Measurements from ENCODE around the gene PTMA.

The PTMA gene

DNA sequence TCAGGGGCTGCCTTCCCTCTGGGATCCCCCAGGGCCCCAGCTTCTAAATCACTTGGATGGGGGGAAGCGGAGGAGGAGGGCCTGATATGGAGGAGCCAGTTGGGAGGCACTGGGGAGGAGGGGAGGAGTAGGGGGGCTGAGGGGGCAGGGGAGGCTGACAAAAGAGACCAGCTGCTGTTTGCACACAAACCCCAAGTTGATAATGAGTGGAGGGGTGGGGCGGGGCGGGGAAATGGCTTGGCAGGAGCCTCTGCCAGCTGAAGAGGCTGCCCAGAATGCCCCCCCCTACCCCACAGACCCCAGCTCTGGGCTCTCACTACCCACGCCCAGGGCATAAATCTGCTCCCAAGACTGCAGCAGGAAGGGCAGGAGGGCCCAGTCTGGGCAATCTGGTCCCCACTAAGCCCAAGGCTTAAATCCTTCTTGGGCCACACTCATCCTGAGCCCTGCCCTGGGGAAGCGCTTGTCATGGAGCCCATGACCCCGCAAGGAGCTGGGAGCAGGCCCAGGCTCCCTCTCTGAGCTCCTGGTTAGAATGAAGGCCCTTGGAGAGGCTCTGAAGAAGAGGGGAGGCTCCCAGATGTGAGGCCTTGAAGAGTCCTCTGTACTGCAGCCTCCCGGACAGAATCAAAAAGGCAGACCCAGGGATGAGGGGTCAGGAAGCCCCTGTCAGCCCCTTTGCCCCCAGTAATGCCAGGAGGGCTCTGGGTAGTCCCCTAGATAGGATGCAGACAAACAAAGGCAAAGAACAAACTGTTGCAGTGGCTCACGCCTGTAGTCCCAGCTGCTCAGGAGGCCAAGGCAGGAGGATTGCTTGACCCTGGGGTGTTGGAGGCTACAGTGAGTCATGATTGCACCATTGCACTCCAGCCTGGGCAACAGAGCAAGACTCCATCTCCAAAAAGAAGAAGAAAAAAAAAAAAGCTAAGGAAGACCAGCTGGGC lies 24.8 kb upstream of the PTMA start:
- Histone ChIP-seq H3K4me3 (no peak overlapping the region), H3K27me3 (ENCODE audit: low read depth) (no peaks in the 10 kb centered on the region), H3K9me3 (no peaks in the 10 kb centered on the region), H3K4me1 (peaks cover 13% of the 10 kb centered on the region), H3K36me3 (replicated peaks) (no peaks in the 10 kb centered on the region)
- in situ Hi-C loops (cut with MboI; ENCODE audit: low sequenced_read_pairs), result no loop called here
- DNase-seq (ENCODE audit: low spot score in 2 of 2), result no peak

DNA sequence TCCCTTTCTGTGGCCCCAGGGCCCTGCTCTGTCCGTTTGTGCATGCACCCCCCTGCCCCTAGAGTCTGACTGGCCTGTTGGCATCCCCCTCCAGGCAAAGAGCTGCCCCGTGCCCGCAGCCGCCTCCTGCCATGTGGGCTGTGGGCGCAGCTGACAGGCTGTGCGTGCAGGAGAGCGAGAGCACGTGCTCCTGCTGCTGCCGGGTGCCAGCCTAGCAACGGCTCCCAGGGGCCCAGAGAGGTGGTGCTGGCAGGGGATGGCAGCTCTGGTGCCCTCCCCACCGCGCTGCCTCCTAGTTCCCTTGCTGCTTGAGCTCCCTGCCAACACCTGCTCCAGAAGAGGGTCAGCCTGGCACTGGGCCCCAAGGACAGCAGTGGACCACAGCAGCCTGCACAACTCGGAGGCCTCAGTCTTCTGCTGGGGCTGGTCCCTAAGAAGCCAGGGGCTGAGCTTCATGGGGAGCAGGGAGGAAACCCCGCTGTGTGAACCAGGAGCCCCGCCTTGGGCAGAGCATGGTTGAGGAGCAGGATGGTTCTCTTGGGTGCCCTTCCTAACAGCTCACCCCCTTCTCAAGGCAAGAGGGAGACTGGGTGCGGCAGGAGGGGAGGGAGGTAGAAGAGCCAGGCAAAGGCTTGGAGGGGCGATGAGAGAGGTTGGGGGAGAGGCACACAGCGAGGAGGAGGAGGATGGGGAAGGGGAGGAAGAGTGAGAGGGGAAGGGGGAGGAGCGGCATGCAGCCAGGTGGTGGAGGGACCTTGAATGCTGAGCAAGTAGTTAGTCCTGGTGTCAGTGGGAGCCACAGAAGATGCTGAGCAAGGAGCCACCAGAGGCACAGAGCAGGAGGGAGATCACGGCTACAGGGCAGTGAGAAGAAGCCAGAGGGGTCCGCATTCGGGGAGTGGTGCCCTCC lies 23.8 kb upstream of the PTMA start:
- H3K9me3 ChIP-seq, result no peaks in the 10 kb centered on the region
- no peak overlapping the region for H3K4me3 ChIP-seq
- peaks cover 13% of the 10 kb centered on the region for H3K4me1 ChIP-seq
- in situ Hi-C loops (cut with MboI; ENCODE audit: low sequenced_read_pairs), result no loop called here
- no peak for DNase-seq (ENCODE audit: low spot score in 2 of 2)
- no peaks in the 10 kb centered on the region for H3K27me3 ChIP-seq (ENCODE audit: low read depth)
- H3K36me3 ChIP-seq (replicated peaks), result no peaks in the 10 kb centered on the region

DNA sequence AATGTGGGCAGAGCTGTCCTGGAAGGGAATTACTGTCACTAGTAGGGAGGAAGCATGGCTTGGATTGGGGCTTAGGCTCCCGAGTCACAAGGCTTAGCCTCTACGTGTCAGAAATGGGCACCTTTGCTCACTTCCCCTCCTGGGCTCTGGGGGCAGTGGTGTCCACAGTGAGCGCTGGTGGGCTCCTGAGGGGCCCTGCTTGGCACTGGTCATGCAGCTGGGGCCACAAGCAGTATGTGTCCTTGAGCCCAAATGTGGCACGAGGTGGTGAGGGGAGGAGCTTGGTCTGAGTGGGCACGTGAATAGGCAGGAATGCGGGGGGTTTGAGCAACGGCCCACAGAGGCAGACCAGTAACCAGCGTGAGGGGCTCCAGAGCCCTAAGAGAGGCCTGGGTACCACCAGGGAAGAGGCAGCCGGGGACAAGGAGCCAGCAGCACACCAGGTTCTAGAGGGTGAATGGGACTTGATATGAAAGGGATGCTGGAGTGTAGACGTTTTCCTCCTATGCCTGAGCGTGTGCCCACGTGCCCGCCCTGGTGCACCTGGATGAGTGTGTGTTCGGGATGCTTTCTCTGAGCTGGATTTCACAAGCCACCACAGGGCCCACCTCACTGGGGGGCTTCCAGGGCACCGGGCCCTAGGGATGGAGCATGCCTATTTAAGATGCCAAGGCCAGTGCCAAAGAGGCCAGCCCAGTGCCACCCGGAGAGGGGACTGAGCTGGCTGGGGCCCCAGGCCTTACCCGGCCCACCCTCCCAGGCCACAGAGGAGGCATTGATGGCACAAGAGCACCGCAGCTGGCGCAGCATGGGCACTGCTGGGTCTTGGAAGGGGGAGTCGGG lies 22.8 kb upstream of the PTMA start:
- Histone ChIP-seq H3K9me3 (no peaks in the 10 kb centered on the region), H3K36me3 (replicated peaks) (no peaks in the 10 kb centered on the region), H3K27me3 (ENCODE audit: low read depth) (no peaks in the 10 kb centered on the region), H3K4me3 (peak overlapping the region; percentile 19), H3K4me1 (peaks cover 13% of the 10 kb centered on the region)
- in situ Hi-C loops (cut with MboI; ENCODE audit: low sequenced_read_pairs), result no loop called here
- DNase-seq (ENCODE audit: low spot score in 2 of 2), result peak in 1 of 2 experiments; percentile 66

DNA sequence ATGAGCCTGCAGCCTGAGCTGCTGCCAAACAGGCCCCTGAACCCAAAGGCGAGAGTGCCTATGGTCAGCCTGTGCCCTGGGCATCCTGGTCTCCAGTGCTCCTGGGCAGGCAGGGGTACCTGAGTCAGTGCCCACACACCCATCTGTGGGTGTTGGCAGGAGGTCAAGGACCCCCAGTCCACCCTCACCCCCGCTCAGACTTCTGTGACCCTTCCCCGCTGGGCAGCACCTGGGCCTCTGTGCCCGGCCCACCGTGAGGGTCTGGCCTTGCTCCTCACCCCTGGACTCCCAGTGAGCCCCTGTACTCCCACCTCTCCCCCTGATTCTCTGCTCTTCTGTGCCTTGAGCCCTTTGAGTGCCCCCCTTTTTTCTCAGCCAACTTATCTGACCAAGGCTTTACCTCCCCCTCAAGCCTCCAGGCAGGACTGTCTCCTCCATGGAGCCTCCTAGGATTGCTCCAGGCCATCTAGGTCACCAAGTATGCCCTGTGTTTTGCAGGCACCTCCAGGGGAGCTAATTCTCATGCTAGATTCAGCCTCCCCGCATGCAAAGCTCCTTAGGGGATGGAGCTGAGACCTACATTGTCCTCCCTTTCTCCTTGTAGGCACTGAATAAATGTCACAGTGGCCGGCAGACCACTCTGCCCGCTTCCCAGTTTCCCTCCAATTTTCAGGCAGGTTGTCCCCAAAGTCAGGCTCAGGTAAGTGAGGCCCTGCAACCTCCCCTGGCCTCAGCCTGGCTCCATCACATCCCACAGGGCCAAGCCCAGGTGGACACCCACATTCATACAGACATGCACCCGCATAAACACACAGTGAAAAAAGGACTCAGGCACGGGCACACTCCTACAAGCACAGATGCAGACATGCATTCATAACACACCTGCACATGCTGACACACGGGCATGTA lies 21.9 kb upstream of the PTMA start:
- no peaks in the 10 kb centered on the region for H3K27me3 ChIP-seq (ENCODE audit: low read depth)
- in situ Hi-C loops (cut with MboI; ENCODE audit: low sequenced_read_pairs), result no loop called here
- H3K4me3 ChIP-seq, result no peak overlapping the region
- H3K9me3 ChIP-seq, result no peaks in the 10 kb centered on the region
- H3K36me3 ChIP-seq (replicated peaks), result no peaks in the 10 kb centered on the region
- no peak for DNase-seq (ENCODE audit: low spot score in 2 of 2)
- H3K4me1 ChIP-seq, result peaks cover 13% of the 10 kb centered on the region

DNA sequence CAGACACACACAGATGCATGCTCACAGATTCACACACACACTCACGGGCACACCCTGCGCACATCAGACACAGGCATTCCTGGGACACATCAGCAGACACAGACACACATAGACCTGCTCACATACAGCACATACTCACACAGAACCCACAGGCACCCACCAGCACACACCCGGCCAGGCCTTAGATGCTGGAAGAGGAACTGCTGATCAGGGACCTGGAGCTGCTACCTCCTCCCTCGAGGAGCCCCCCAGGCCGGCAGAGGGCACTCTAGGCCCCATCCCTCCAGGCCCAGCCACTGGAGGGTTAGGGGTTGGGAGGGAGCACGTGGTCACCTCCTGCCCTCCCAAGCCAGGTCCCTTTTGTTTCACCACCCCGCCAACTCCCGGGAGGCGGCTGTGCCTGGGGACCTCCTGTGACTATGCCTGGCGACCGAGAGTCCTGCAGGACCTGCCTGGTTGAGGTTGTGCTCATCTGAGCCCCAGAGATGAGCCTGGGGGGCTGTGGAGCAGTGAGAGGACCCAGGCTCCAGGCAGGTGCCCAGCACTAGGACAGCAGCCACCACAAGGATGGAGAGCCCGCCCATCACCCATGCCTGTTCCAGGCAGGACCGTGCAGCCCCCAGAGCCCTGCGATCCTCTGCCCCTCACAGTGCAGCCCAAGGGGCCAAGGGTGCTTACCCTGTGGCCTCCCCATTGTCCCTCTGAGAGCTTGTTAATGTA lies 21.0 kb upstream of the PTMA start:
- peak; percentile 87 to 92 for DNase-seq (ENCODE audit: low spot score in 2 of 2)
- H3K4me1 ChIP-seq, result peaks cover 13% of the 10 kb centered on the region
- in situ Hi-C loops (cut with MboI; ENCODE audit: low sequenced_read_pairs), result no loop called here
- no peaks in the 10 kb centered on the region for H3K27me3 ChIP-seq (ENCODE audit: low read depth)
- H3K4me3 ChIP-seq, result peak overlapping the region; percentile 28
- no peaks in the 10 kb centered on the region for H3K9me3 ChIP-seq
- no peaks in the 10 kb centered on the region for H3K36me3 ChIP-seq (replicated peaks)

DNA sequence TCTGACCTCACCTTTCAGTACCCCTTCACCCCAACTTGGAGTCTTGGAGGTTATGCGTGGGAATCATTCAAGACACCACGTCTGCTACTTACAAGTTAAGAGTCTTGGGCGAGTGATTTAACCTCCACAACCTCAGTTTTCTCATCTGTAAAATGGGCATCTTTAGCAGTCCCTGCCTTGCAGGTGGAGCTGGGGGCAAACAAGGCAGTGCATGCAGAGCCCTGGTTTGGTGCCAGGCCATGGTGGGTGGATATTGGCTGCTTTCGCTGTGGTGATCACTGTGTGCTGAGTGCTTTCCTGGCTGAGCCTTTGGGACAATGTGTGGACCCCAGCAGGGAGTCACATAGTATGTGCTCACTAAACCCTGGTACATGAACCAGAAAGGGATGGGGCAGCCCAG lies 20.4 kb upstream of the PTMA start:
- Histone ChIP-seq H3K9me3 (no peaks in the 10 kb centered on the region), H3K36me3 (replicated peaks) (no peaks in the 10 kb centered on the region), H3K27me3 (ENCODE audit: low read depth) (no peaks in the 10 kb centered on the region), H3K4me3 (peak overlapping the region; percentile 28), H3K4me1 (peaks cover 13% of the 10 kb centered on the region)
- DNase-seq (ENCODE audit: low spot score in 2 of 2), result no peak
- in situ Hi-C loops (cut with MboI; ENCODE audit: low sequenced_read_pairs), result no loop called here

DNA sequence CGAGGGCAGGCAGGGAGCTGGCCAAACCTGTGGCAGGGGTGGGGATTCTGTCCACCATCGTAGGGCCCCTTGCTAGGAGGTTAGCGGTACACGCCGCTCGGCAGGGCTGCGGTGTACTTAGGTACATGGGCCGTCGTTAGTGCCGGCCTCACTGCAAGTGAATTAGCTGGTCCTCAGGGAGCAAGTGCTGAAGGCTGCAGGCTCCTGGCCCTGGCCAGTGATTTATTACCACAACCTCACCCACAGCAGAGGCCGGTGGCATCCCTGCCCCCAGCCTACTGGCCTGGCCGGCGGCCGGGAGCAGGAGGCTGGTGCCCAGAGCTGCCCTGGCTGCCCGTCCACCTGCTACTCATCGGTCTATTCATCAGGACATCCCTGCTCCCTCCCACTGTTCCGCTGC lies 19.6 kb upstream of the PTMA start:
- in situ Hi-C loops (cut with MboI; ENCODE audit: low sequenced_read_pairs), result no loop called here
- H3K4me3 ChIP-seq, result no peak overlapping the region
- no peaks in the 10 kb centered on the region for H3K9me3 ChIP-seq
- H3K36me3 ChIP-seq (replicated peaks), result no peaks in the 10 kb centered on the region
- peaks cover 13% of the 10 kb centered on the region for H3K4me1 ChIP-seq
- H3K27me3 ChIP-seq (ENCODE audit: low read depth), result no peaks in the 10 kb centered on the region
- DNase-seq (ENCODE audit: low spot score in 2 of 2), result no peak

DNA sequence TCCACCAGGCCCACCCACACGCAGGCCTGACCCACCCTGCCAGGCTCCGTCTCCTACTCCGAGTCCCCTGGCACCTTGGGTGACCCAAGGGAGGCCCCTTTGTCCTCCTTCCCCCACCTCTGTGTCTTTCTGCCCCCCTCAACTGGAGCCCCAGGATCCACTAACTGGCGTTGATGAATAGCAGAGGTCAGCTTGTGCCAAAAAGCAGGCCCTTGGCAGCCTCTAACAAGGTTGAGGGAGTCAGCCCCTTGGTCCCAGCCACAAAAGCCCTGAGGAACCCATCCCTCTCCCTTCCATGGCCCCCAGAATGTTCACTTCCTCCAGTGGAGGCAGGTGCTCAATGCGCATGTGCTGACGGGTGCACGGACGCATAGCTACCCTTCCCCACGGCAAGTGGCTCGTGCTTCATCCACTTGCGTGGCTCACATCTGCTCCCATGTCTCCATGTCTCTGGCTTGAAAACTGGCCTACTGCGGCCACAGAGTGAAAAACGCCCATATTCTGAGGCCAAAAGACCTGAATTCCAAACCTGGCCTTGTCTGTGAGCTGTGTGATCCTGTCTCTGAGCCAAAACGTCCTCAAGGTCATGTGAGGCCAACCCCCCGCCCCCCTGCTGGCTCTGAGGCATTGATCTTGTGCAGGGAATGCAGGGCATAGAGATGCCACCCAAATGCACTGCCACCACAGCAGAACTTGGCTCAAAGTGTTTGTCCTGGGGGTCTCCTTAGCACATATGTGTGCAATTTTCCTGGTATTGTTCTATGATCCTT lies 19.0 kb upstream of the PTMA start:
- DNase-seq (ENCODE audit: low spot score in 2 of 2), result no peak
- no peak overlapping the region for H3K4me3 ChIP-seq
- H3K4me1 ChIP-seq, result peaks cover 13% of the 10 kb centered on the region
- H3K36me3 ChIP-seq (replicated peaks), result no peaks in the 10 kb centered on the region
- H3K9me3 ChIP-seq, result no peaks in the 10 kb centered on the region
- in situ Hi-C loops (cut with MboI; ENCODE audit: low sequenced_read_pairs), result no loop called here
- H3K27me3 ChIP-seq (ENCODE audit: low read depth), result no peaks in the 10 kb centered on the region

DNA sequence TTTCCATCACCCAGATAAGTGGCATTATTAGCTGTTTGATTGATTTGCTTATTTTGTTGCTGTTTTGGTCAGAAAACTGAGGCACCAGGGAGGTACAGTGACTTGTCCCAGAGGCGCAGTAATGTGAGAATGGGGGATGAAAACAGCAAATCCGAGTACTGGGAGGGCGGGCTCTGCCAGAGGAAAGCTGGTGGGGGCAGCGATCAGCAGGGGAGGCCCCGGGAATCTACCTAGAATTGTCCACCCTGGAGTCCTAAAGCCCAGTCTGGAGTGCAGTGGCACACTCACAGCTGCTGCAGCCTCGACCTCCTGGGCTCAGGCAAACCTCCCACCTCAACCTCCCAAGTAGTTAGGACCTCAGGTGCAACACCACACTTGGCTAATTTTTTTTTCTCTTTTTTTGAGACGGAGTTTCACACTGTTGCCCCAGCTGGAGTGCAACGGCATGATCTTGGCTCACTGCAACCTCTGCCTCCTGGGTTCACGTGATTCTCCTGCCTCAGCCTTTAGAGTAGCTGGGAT lies 17.0 kb upstream of the PTMA start:
- Histone ChIP-seq H3K27me3 (ENCODE audit: low read depth) (no peaks in the 10 kb centered on the region), H3K4me1 (peaks cover 10% of the 10 kb centered on the region), H3K9me3 (no peaks in the 10 kb centered on the region), H3K36me3 (replicated peaks) (no peaks in the 10 kb centered on the region), H3K4me3 (no peak overlapping the region)
- in situ Hi-C loops (cut with MboI; ENCODE audit: low sequenced_read_pairs), result no loop called here
- DNase-seq (ENCODE audit: low spot score in 2 of 2), result no peak

DNA sequence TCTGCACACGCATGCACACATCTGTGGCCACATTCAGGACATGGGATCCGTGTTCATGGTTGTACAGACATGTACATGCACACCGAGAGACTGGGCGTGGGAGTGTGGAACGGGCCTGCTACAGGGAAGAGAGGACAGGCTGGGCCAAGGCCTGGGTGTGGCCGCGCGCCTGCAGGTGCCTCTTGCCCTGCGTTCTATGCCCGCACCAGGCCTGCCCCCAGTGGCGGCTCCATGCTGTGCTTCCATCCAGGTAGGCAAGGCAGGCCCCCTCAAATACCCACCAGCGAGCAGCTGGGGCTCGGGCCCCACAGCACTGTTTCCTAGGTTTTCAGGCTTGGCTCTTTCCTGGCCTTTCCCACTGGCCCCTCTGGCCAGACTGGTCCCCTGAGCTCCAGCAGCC lies 15.5 kb upstream of the PTMA start:
- H3K4me3 ChIP-seq, result no peak overlapping the region
- H3K4me1 ChIP-seq, result no peaks in the 10 kb centered on the region; the same call in none of the 2 replicates
- H3K36me3 ChIP-seq (replicated peaks), result no peaks in the 10 kb centered on the region
- H3K9me3 ChIP-seq, result no peaks in the 10 kb centered on the region
- no peak for DNase-seq (ENCODE audit: low spot score in 2 of 2)
- no peaks in the 10 kb centered on the region for H3K27me3 ChIP-seq (ENCODE audit: low read depth)
- in situ Hi-C loops (cut with MboI; ENCODE audit: low sequenced_read_pairs), result no loop called here

DNA sequence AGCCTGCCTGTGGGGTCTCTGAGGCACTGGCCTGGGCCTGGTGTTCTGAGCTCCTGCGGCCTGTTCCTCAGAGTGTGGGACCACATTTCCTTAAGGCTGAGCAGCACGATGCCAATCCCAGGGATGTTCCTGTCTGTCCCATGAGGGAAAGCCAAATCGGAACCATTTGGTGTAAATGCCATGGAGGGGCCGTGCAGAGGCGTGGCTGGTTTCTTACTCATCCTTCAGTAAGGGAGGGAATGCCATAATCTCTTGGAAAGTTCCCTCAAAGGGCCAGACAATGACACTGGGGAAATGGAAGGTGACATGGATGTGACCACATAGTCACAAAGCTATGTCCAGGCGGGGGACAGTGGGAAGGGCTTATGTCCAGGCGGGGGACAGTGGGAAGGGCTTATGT lies 14.4 kb upstream of the PTMA start:
- Histone ChIP-seq H3K4me1 (no peaks in the 10 kb centered on the region), H3K9me3 (no peaks in the 10 kb centered on the region), H3K36me3 (replicated peaks) (no peaks in the 10 kb centered on the region), H3K27me3 (ENCODE audit: low read depth) (no peaks in the 10 kb centered on the region), H3K4me3 (no peak overlapping the region)
- no peak for DNase-seq (ENCODE audit: low spot score in 2 of 2)
- in situ Hi-C loops (cut with MboI; ENCODE audit: low sequenced_read_pairs), result no loop called here
